T-helper 17 cell (primary cell): ENCODE measurements around the gene SLC11A1. TPM values are rescaled to one million over a fixed set of nuclear protein-coding genes. Genes with fewer than 3 reads are reported as not detected.

Experiments
- ATAC-seq: fragments of 150-1000 bp; cut with Tn5 transposase; 2 replicates; pipeline ENCODE4 v1.10.0; 2021; ENCODE audit warnings: mild to moderate bottlenecking, moderate library complexity
- DNase-seq, 3 donors: peaks; one replicate each; pipeline versions ENCODE4 v3.0.0 to v3.0.0-alpha.2; 2020 to 2021
- H3K9me3 ChIP-seq: one replicate; pipeline ENCODE4 v1.7.0; 2013; ENCODE audit warnings: low read length, mild to moderate bottlenecking; ENCODE audit not compliant: control insufficient read depth, poor library complexity, severe bottlenecking
- H3K27ac Mint-ChIP-seq: one replicate; pipeline ENCODE4 v1.8.0; 2022; ENCODE audit warnings: mild to moderate bottlenecking, moderate library complexity, mixed read lengths
- H3K27me3 Mint-ChIP-seq: one replicate; pipeline ENCODE4 v1.8.0; 2022; ENCODE audit warnings: mixed read lengths
- H3K36me3 Mint-ChIP-seq: one replicate; pipeline ENCODE4 v1.8.0; 2022; ENCODE audit warnings: low read depth, mixed read lengths
- H3K4me1 Mint-ChIP-seq: one replicate; pipeline ENCODE4 v1.8.0; 2022; ENCODE audit warnings: mild to moderate bottlenecking, mixed read lengths
- H3K4me3 Mint-ChIP-seq: one replicate; pipeline ENCODE4 v1.8.0; 2022; ENCODE audit warnings: mild to moderate bottlenecking, moderate library complexity, mixed read lengths
- total RNA-seq, 4 donors: library from RNA in 2 of 4; stranded (reverse) in 2 of 4; gene quantifications; one replicate each; pipeline ENCODE4 v1.2.3 and lab custom pipeline; 2022 to 2026

The SLC11A1 gene
- total RNA-seq, 2 donors from 2014 or later, result 2.7 to 23.9 TPM

DNA sequence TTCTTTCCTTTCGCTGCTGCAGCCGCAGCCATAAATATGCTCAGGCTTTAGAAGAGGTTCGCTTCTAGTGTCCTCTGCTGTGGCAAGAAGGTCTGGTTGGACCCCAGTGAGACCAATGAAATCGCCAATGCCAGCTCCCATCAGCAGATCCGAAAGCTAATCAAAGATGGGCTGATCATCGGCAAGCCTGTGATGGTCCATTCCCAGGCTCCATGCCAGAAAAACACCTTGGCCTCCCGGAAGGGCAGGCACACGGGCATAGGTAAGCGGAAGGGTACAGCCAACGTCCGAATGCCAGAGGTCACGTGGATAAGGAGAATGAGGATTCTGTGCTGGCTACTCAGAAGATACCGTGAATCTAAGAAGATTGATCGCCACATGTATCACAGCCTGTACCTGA, 28.0 kb upstream of the SLC11A1 start:
- no peaks in the 10 kb centered on the region for H3K9me3 ChIP-seq
- no peak for DNase-seq
- Mint-ChIP-seq H3K36me3 (no peaks in the 10 kb centered on the region), H3K27me3 (no peaks in the 10 kb centered on the region), H3K4me3 (no peak overlapping the region), H3K4me1 (peaks cover 2% of the 10 kb centered on the region), H3K27ac (no peak overlapping the region)
- no peak for ATAC-seq

- Mint-ChIP-seq H3K36me3 (no peaks in the 10 kb centered on the region), H3K27me3 (no peaks in the 10 kb centered on the region), H3K4me3 (no peak overlapping the region), H3K27ac (no peak overlapping the region), H3K4me1 (peaks cover 2% of the 10 kb centered on the region)
- no peak for ATAC-seq
- H3K9me3 ChIP-seq, result no peaks in the 10 kb centered on the region
- no peak for DNase-seq
Observed at GRCh38 chr2:218354850-218355443, 27.1 kb upstream of the SLC11A1 start.

- ATAC-seq, result no peak
- peak overlapping the region; percentile 27 for H3K27ac Mint-ChIP-seq
Observed at GRCh38 chr2:218357236-218358177, 24.6 kb upstream of the SLC11A1 start.

DNA sequence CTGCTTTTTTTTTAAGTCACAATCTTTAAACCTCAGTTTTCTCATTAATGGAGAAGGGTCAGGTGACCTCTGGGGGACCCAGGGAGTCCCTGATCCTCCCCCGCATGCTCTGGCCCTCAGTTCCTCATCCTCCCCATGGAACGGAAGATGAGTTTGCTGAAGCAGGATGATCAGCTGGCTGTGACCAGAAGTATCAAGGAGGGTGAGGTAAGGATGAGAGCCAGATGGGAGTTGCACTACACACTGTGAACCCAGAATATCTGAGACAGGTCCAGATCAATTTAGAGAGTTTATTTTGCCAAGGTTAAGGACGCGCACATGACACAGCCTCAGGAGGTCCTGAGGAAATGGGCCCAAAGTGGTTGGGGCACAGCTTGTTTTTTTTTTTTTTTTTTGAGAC, 21.6 kb upstream of the SLC11A1 start:
- H3K4me1 Mint-ChIP-seq, result peaks cover 5% of the 10 kb centered on the region
- H3K9me3 ChIP-seq, result no peaks in the 10 kb centered on the region
- no peak for ATAC-seq
- H3K4me3 Mint-ChIP-seq, result no peak overlapping the region
- no peaks in the 10 kb centered on the region for H3K27me3 Mint-ChIP-seq
- no peaks in the 10 kb centered on the region for H3K36me3 Mint-ChIP-seq
- DNase-seq, result no peak
- H3K27ac Mint-ChIP-seq, result no peak overlapping the region

More at GRCh38 chr2:218357236-218358177, 24.6 kb upstream of the SLC11A1 start:
- H3K4me3 Mint-ChIP-seq, result no peak overlapping the region
- H3K36me3 Mint-ChIP-seq, result no peaks in the 10 kb centered on the region
- peaks cover 5% of the 10 kb centered on the region for H3K4me1 Mint-ChIP-seq
- no peaks in the 10 kb centered on the region for H3K27me3 Mint-ChIP-seq
- no peaks in the 10 kb centered on the region for H3K9me3 ChIP-seq
- no peak for DNase-seq

DNA sequence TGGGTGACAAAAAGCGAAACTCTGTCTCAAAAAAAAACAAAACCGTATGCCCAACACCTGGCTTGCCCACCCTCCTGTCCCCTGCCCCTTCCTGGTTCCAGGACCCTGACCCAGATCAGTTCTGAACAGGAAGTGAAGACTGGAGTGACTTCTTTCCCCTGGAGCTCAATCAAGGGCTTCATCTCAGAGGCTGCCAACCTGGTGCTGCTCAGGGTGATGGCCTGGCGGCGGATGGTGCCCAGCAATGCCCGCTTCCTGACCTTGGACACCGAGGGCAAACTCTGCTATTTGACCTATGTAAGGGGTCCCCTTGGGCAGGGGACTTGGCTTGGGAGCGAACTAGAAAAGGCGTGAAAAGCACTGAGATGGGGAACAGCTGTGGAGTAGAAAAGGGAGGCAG, 19.5 kb upstream of the SLC11A1 start:
- Mint-ChIP-seq H3K4me3 (no peak overlapping the region), H3K27me3 (no peaks in the 10 kb centered on the region), H3K36me3 (no peaks in the 10 kb centered on the region), H3K4me1 (peaks cover 6% of the 10 kb centered on the region), H3K27ac (no peak overlapping the region)
- H3K9me3 ChIP-seq, result no peaks in the 10 kb centered on the region
- no peak for ATAC-seq
- no peak for DNase-seq

- ATAC-seq, result no peak
- no peaks in the 10 kb centered on the region for H3K9me3 ChIP-seq
- no peak for DNase-seq
- Mint-ChIP-seq H3K27ac (no peak overlapping the region), H3K36me3 (no peaks in the 10 kb centered on the region), H3K4me1 (peaks cover 9% of the 10 kb centered on the region), H3K4me3 (no peak overlapping the region), H3K27me3 (no peaks in the 10 kb centered on the region)
Observed at GRCh38 chr2:218363736-218364135, 18.3 kb upstream of the SLC11A1 start.

- no peak for ATAC-seq
Observed at GRCh38 chr2:218364196-218364595, 17.9 kb upstream of the SLC11A1 start.

GRCh38 chr2:218366621-218367414, 15.3 kb upstream of the SLC11A1 start:
- no peak for ATAC-seq
- Mint-ChIP-seq H3K4me1 (peaks cover 17% of the 10 kb centered on the region), H3K4me3 (peak overlapping the region; percentile 85), H3K27ac (peak overlapping the region; percentile 67), H3K36me3 (no peaks in the 10 kb centered on the region), H3K27me3 (no peaks in the 10 kb centered on the region)
- H3K9me3 ChIP-seq, result no peaks in the 10 kb centered on the region
- DNase-seq, result no peak

More at GRCh38 chr2:218364196-218364595, 17.9 kb upstream of the SLC11A1 start:
- no peak for DNase-seq
- Mint-ChIP-seq H3K27ac (no peak overlapping the region), H3K4me3 (no peak overlapping the region), H3K27me3 (no peaks in the 10 kb centered on the region), H3K4me1 (peaks cover 9% of the 10 kb centered on the region), H3K36me3 (no peaks in the 10 kb centered on the region)
- no peaks in the 10 kb centered on the region for H3K9me3 ChIP-seq

DNA sequence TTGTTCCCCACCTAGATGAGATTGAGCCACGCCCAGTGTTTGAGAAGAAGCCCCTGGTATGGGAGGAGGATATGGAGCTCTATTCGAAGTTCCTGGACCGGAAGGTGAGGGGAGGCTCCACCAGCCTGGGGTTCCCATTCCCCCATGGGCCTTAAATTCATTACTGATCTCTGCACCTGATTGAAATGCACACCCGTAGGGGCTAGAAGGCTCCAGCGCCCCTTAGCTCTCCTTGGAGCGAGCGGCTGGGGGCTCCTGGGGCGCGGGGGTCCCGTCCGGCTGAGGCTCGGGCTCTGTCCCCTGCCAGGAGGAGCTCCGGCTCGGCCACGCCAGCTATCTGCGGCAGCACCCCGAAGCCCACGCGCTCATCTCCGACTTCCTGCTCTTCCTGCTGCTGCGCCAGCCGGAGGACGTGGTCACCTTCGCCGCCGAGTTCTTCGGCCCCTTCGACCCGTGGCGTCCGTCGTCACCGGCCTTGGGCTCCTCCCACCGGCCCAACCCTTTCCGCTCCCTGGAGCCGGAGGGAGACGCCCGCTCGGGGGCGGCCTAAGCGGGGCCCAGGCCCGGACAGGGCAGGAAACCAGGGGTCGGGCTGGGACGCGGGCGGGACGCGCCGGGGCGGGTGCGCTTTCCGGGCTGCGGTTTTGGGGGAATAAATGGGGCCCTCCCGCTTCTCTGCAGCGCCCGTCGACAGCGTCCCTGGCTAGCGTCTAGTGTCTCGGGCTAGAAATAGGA, 14.5 kb upstream of the SLC11A1 start:
- H3K27me3 Mint-ChIP-seq, result no peaks in the 10 kb centered on the region
- peak overlapping the region; percentile 80 for H3K27ac Mint-ChIP-seq
- no peaks in the 10 kb centered on the region for H3K9me3 ChIP-seq
- peak overlapping the region; percentile 85 for H3K4me3 Mint-ChIP-seq
- peak; percentile 89 for ATAC-seq
- DNase-seq, result peak; percentile 46 to 65 (median 63)
- H3K36me3 Mint-ChIP-seq, result no peaks in the 10 kb centered on the region
- peaks cover 17% of the 10 kb centered on the region for H3K4me1 Mint-ChIP-seq

DNA sequence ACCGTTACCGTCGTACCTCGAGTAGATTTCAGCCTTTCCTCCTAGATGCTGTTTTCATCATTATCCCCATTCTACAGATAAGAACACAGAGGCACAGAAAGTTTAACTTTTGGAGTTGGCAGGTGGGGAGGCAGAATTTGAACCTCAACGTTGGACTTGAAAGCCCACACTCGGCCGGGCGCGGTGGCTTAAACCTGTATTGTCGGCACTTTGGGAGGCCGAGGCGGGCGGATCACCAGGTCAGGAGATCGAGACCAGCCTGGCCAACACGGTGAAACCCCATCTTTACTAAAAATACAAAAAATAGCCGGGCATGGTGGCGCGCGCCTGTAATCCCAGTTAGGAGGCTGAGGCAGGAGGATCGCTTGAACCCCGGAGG, 13.9 kb upstream of the SLC11A1 start:
- no peaks in the 10 kb centered on the region for H3K36me3 Mint-ChIP-seq
- peak overlapping the region; percentile 80 for H3K27ac Mint-ChIP-seq
- H3K27me3 Mint-ChIP-seq, result no peaks in the 10 kb centered on the region
- H3K9me3 ChIP-seq, result no peaks in the 10 kb centered on the region
- H3K4me1 Mint-ChIP-seq, result peaks cover 19% of the 10 kb centered on the region
- H3K4me3 Mint-ChIP-seq, result peak overlapping the region; percentile 85
- no peak for ATAC-seq
- no peak for DNase-seq

DNA sequence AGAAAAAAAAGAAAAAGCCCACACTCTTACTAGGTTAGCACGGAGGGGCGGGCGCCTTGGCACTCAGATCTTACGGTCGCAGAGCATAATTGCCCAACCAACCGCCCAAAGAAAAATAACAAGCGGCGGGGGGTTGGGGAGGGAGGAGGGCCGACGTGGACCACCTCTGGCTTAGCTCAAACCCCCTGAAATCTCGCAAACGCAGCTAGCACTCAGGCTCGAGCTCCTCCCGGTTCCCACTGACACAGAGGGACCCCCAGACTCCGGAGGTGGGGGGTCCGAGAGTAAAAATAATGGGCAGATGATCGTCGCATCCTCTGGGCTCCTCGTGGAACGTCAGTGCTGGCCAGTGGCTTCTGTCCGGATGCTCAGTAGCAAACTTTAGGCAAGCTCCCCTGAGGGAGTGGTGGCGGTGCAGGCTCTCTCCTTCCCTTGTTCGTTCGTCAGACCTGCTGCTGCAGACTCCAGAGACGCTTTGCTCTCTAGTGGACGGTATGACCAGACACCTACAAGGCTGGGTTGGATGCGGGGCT, 13.4 kb upstream of the SLC11A1 start:
- H3K27ac Mint-ChIP-seq, result peak overlapping the region; percentile 91
- no peak for ATAC-seq
- no peaks in the 10 kb centered on the region for H3K36me3 Mint-ChIP-seq
- DNase-seq, result no peak
- no peaks in the 10 kb centered on the region for H3K9me3 ChIP-seq
- H3K4me1 Mint-ChIP-seq, result peaks cover 19% of the 10 kb centered on the region
- peak overlapping the region; percentile 52 for H3K4me3 Mint-ChIP-seq
- H3K27me3 Mint-ChIP-seq, result no peaks in the 10 kb centered on the region

DNA sequence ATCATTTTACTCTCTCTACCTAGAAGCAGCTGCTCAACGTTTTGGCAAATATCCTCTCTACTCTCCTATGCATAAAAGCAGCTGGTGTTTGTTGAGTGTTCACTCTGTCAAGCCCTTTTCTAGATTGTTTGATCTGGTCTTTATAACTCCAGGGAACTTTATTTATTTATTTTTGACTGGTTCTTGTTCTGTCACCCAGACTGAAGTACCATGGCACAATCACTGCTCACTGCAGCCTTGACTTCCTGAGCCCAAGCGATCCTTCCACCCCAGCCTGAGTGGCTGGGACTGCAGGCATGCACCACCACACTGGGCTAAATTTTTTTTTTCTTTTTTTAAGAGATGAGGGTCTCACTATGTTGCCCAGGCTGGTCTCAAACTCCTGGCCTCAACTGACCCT, 12.7 kb upstream of the SLC11A1 start:
- ATAC-seq (no peak), DNase-seq (no peak)
- no peaks in the 10 kb centered on the region for H3K27me3 Mint-ChIP-seq
- no peak overlapping the region for H3K4me3 Mint-ChIP-seq
- H3K4me1 Mint-ChIP-seq, result peaks cover 19% of the 10 kb centered on the region
- H3K9me3 ChIP-seq, result no peaks in the 10 kb centered on the region
- no peaks in the 10 kb centered on the region for H3K36me3 Mint-ChIP-seq
- H3K27ac Mint-ChIP-seq, result peak overlapping the region; percentile 91
